MCF 10A (cell line): ENCODE results near the gene TLR5. TPM values are rescaled to one million over a fixed set of nuclear protein-coding genes. Genes with fewer than 3 reads are reported as not detected.

Experiments
- BruUV-seq: library from RNA; stranded (reverse); fragments of 400-500 nt; replicated peaks from 2 replicates; lab custom pipeline; 2021; lab: Mats Ljungman, UMichigan
- CTCF ChIA-PET: fragments of 300-600 bp; sonication (Branson Sonifier 250); formaldehyde crosslinking; extraction: SDS; loops from one replicate; lab custom pipeline; 2021; ENCODE audit warnings: antibody characterized with exemption, inconsistent platforms; lab: Yijun Ruan, JAX
- POLR2A ChIA-PET: fragments of 300-600, 350-650 bp; sonication (Branson Sonifier 250); formaldehyde crosslinking; extraction: SDS; loops from one replicate; lab custom pipeline; 2020; ENCODE audit warnings: antibody characterized with exemption, inconsistent platforms; lab: Yijun Ruan, JAX
- DNase-seq: peaks from one replicate; pipeline ENCODE4 v3.0.0-alpha.2; 2018; ENCODE audit not compliant: unreplicated experiment
- H3K27ac Mint-ChIP-seq: one replicate; pipeline ENCODE4 v1.8.0; 2022; ENCODE audit warnings: mild to moderate bottlenecking, low read depth, mixed read lengths; ENCODE audit not compliant: unreplicated experiment
- H3K27me3 Mint-ChIP-seq: one replicate; pipeline ENCODE4 v1.8.0; 2022; ENCODE audit warnings: mixed read lengths; ENCODE audit not compliant: insufficient read depth, unreplicated experiment
- H3K36me3 Mint-ChIP-seq: one replicate; pipeline ENCODE4 v1.8.0; 2022; ENCODE audit warnings: mild to moderate bottlenecking, moderate library complexity, mixed read lengths; ENCODE audit not compliant: insufficient read depth, unreplicated experiment
- H3K4me1 Mint-ChIP-seq: one replicate; pipeline ENCODE4 v1.8.0; 2022; ENCODE audit warnings: mixed read lengths; ENCODE audit not compliant: insufficient read depth, unreplicated experiment
- H3K4me3 Mint-ChIP-seq: one replicate; pipeline ENCODE4 v1.8.0; 2022; ENCODE audit warnings: mild to moderate bottlenecking, moderate library complexity, mixed read lengths; ENCODE audit not compliant: unreplicated experiment
- H3K9me3 Mint-ChIP-seq: one replicate; pipeline ENCODE4 v1.8.0; 2022; ENCODE audit warnings: mixed read lengths; ENCODE audit not compliant: unreplicated experiment
- intact Hi-C: fragments of 100-400 bp; cut with micrococcal nuclease; formaldehyde crosslinking; loops from 2 replicates; pipeline ENCODE4 v1.14.1; 2022
- total RNA-seq: library from RNA; stranded (reverse); gene quantifications from 2 replicates; pipeline ENCODE4 v1.2.3, GENCODE V29; 2022
- TF ChIP-seq, protein P1 (sequence below): fragments of 200-600 bp; IDR thresholded peaks from one replicate; pipeline ENCODE4 v1.8.0; 2022; ENCODE audit warnings: antibody characterized with exemption, mild to moderate bottlenecking; ENCODE audit not compliant: unreplicated experiment

The TLR5 gene
- total RNA-seq, 1 experiment from 2014 or later = 1.5 TPM

DNA sequence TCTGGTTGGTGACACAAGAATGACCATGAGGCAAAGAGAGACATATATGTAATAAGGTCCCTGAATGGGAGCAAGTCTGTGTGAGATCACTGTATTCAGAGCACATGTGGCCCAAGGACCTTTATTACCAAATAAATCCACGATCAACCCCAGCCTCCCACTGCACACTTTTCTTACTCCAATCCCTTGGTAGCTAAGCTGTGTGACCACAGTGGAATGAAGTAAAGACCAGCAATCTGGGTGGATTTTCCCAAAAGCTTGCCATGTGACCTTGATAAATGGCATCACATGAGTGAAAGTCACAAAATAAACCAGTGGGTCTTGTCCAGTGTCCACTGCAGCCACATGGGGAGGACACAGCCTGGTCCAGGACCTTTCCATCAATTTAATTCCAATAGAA lies 36.7 kb upstream of the TLR5 start:
- Mint-ChIP-seq H3K36me3 (no peaks in the 10 kb centered on the region), H3K4me3 (no peak overlapping the region), H3K27ac (no peak overlapping the region), H3K9me3 (no peaks in the 10 kb centered on the region), H3K4me1 (peaks cover 33% of the 10 kb centered on the region), H3K27me3 (no peaks in the 10 kb centered on the region)
- POLR2A ChIA-PET = interaction anchor here (0.6 to 2.8 kb wide), 5 partner anchors 10 to 369 kb away, joined by 3 to 19 read pairs (median 7); no protein-coding TSS in a partner anchor
- intact Hi-C loops = loop anchor here (1.0 to 2.0 kb wide), 2 partner anchors 43 to 321 kb away; no protein-coding TSS in a partner anchor
- no peak for DNase-seq
- BruUV-seq = no TSS peak
- CTCF ChIA-PET = interaction anchor here (0.5 to 2.8 kb wide), 7 partner anchors 14 to 1090 kb away, joined by 3 to 33 read pairs (median 6); no protein-coding TSS in a partner anchor
- TF ChIP-seq, protein P1, sequence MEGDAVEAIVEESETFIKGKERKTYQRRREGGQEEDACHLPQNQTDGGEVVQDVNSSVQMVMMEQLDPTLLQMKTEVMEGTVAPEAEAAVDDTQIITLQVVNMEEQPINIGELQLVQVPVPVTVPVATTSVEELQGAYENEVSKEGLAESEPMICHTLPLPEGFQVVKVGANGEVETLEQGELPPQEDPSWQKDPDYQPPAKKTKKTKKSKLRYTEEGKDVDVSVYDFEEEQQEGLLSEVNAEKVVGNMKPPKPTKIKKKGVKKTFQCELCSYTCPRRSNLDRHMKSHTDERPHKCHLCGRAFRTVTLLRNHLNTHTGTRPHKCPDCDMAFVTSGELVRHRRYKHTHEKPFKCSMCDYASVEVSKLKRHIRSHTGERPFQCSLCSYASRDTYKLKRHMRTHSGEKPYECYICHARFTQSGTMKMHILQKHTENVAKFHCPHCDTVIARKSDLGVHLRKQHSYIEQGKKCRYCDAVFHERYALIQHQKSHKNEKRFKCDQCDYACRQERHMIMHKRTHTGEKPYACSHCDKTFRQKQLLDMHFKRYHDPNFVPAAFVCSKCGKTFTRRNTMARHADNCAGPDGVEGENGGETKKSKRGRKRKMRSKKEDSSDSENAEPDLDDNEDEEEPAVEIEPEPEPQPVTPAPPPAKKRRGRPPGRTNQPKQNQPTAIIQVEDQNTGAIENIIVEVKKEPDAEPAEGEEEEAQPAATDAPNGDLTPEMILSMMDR = no peak

DNA sequence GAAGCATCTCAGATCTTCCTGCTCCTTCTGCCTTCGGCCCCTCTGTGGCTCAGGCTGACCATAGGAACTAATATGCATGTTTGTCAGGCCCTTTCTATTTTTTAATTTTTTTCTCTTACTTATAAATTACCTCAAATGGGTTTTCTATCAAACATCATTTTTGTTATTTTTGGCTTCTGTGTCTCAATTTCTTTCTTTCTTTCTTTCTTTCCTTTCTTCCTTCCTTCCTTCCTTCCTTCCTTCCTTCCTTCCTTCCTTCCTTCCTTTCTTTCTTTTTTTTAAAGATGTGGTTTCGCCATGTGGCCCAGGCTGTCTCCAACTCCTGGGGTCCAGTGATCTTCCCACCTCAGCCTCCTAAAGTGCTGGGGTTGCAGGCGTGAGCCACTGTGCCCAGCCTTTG lies 36.2 kb upstream of the TLR5 start:
- no peak for DNase-seq
- ChIA-PET POLR2A (interaction anchor here (0.6 kb wide), 1 partner anchor 1165 kb away, joined by 4 read pairs; no protein-coding TSS in a partner anchor), CTCF (interaction anchor here (0.6 to 2.4 kb wide), 3 partner anchors 25 to 476 kb away, joined by 3 to 7 read pairs (median 4); no protein-coding TSS in a partner anchor)
- intact Hi-C loops = no loop called here
- no peak overlapping the region for H3K4me3 Mint-ChIP-seq
- no TSS peak for BruUV-seq
- no peaks in the 10 kb centered on the region for H3K36me3 Mint-ChIP-seq
- no peaks in the 10 kb centered on the region for H3K27me3 Mint-ChIP-seq
- H3K4me1 Mint-ChIP-seq = peaks cover 33% of the 10 kb centered on the region
- H3K9me3 Mint-ChIP-seq = no peaks in the 10 kb centered on the region
- TF ChIP-seq, protein P1 = no peak
- no peak overlapping the region for H3K27ac Mint-ChIP-seq

DNA sequence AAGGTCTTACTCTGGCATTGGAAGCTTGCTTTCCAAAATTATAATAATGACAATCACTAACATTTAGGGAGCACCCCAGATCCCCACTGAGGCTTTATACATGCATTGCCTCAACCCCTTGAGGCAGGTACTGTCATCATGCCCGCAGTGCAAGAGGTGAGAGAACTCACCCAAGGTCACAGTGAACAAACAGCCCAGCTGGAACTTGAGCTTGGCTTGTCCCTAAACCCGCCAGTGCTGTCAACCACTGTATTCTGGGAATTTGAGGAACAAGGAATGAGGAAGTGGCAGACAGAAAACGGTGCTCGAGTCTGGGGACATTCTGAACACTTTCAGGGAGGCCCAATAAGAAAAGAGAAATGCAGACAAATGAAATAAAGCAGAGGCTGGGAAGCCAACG lies 34.6 kb upstream of the TLR5 start:
- TF ChIP-seq, protein P1 = no peak
- intact Hi-C loops = no loop called here
- Mint-ChIP-seq H3K4me3 (no peak overlapping the region), H3K27me3 (no peaks in the 10 kb centered on the region), H3K27ac (no peak overlapping the region), H3K4me1 (peaks cover 28% of the 10 kb centered on the region), H3K9me3 (no peaks in the 10 kb centered on the region), H3K36me3 (no peaks in the 10 kb centered on the region)
- POLR2A ChIA-PET = interaction anchor here (0.5 to 0.9 kb wide), 3 partner anchors 72 to 479 kb away, joined by 3 read pairs; no protein-coding TSS in a partner anchor
- no TSS peak for BruUV-seq
- CTCF ChIA-PET = interaction anchor here (0.6 to 0.9 kb wide), 5 partner anchors 11 to 251 kb away, joined by 3 read pairs; no protein-coding TSS in a partner anchor
- no peak for DNase-seq

- no peaks in the 10 kb centered on the region for H3K36me3 Mint-ChIP-seq
- no peaks in the 10 kb centered on the region for H3K9me3 Mint-ChIP-seq
- BruUV-seq = no TSS peak
- POLR2A ChIA-PET = interaction anchor here (0.6 to 1.2 kb wide), 2 partner anchors 37 to 74 kb away, joined by 3 to 6 read pairs; no protein-coding TSS in a partner anchor
- no peak overlapping the region for H3K4me3 Mint-ChIP-seq
- no peaks in the 10 kb centered on the region for H3K27me3 Mint-ChIP-seq
- no peak for DNase-seq
- intact Hi-C loops = no loop called here
- TF ChIP-seq, protein P1 = no peak
- peaks cover 25% of the 10 kb centered on the region for H3K4me1 Mint-ChIP-seq
- no peak overlapping the region for H3K27ac Mint-ChIP-seq
- CTCF ChIA-PET = interaction anchor here (2.7 to 2.9 kb wide), 2 partner anchors 43 to 183 kb away, joined by 9 to 16 read pairs; no protein-coding TSS in a partner anchor
Measured at GRCh38 chr1:223176437-223176836, 33.4 kb upstream of the TLR5 start.
